Dendritic cell treated with granulocyte-macrophage colony-stimulating factor and Interleukin-4, amounts not matched to agents 40 ng/mL and 50 ng/mL, for 4 days (primary cell): ENCODE results near the gene DNAJB5.
"Not testable (repeated sequence)": the region's sequence is repeated elsewhere in the genome, so short reads cannot be mapped to it uniquely, and the experiment has no call there.

Experiments
- H3K27ac Mint-ChIP-seq: one replicate; pipeline ENCODE4 v1.8.0; 2022; ENCODE audit warnings: mild to moderate bottlenecking, mixed read lengths
- H3K27me3 Mint-ChIP-seq: one replicate; pipeline ENCODE4 v1.8.0; 2022; ENCODE audit warnings: mild to moderate bottlenecking, mixed read lengths
- H3K36me3 Mint-ChIP-seq: one replicate; pipeline ENCODE4 v1.8.0; 2022; ENCODE audit warnings: low read depth, mixed read lengths
- H3K4me1 Mint-ChIP-seq: one replicate; pipeline ENCODE4 v1.8.0; 2022; ENCODE audit warnings: low read depth, mixed read lengths
- H3K4me3 Mint-ChIP-seq: one replicate; pipeline ENCODE4 v1.8.0; 2022; ENCODE audit warnings: mild to moderate bottlenecking, moderate library complexity, mixed read lengths
- H3K9me3 Mint-ChIP-seq: one replicate; pipeline ENCODE4 v1.8.0; 2022; ENCODE audit warnings: mixed read lengths
- intact Hi-C: fragments of 100-400 bp; cut with micrococcal nuclease; formaldehyde crosslinking; loops from one replicate; pipeline ENCODE4 v1.15.0; 2022

DNAJB5 gene

GRCh38 chr9:34989003-34989945 lies at the start of gene DNAJB5:
TSS of gene DNAJB5 (plus strand) at chr9:34989745. CDS start at chr9:34990631, 886 bp downstream.
- Mint-ChIP-seq H3K27me3 (peaks cover 3% of the 10 kb centered on the region), H3K27ac (peak within 1 kb of the TSS; percentile 83), H3K4me3 (peak within 1 kb of the TSS; percentile 76), H3K4me1 (peaks cover 86% of the 10 kb centered on the region), H3K9me3 (no peaks in the 10 kb centered on the region), H3K36me3 (peaks cover 9% of the 10 kb centered on the region)
- intact Hi-C loops = loop anchor here (1.0 kb wide), 1 partner anchor 83 kb away; the partner anchor contains the start of gene VCP

- H3K36me3 Mint-ChIP-seq, H3K4me3 Mint-ChIP-seq, H3K9me3 Mint-ChIP-seq, H3K27ac Mint-ChIP-seq, H3K27me3 Mint-ChIP-seq, intact Hi-C loops, H3K4me1 Mint-ChIP-seq: not testable (repeated sequence)
Measured at GRCh38 chr9:34939989-34940388, 49.6 kb upstream of the DNAJB5 start.

GRCh38 chr9:34948451-34948850 lies 41.1 kb upstream of the DNAJB5 start:
- no peaks in the 10 kb centered on the region for H3K4me1 Mint-ChIP-seq
- no peaks in the 10 kb centered on the region for H3K36me3 Mint-ChIP-seq
- no peaks in the 10 kb centered on the region for H3K9me3 Mint-ChIP-seq
- intact Hi-C loops = no loop called here
- H3K27ac Mint-ChIP-seq = no peak overlapping the region
- peaks cover 24% of the 10 kb centered on the region for H3K27me3 Mint-ChIP-seq
- H3K4me3 Mint-ChIP-seq = no peak overlapping the region

GRCh38 chr9:34954225-34954624 lies 35.3 kb upstream of the DNAJB5 start:
- Mint-ChIP-seq H3K27me3 (peaks cover 49% of the 10 kb centered on the region), H3K4me3 (no peak overlapping the region)

GRCh38 chr9:34956066-34956465 lies 33.5 kb upstream of the DNAJB5 start:
- H3K36me3 Mint-ChIP-seq, H3K4me1 Mint-ChIP-seq, H3K27ac Mint-ChIP-seq, intact Hi-C loops, H3K4me3 Mint-ChIP-seq, H3K9me3 Mint-ChIP-seq: not testable (repeated sequence)
- peaks cover 58% of the 10 kb centered on the region for H3K27me3 Mint-ChIP-seq

More at GRCh38 chr9:34954225-34954624, 35.3 kb upstream of the DNAJB5 start:
- no peak overlapping the region for H3K27ac Mint-ChIP-seq
- intact Hi-C loops = no loop called here
- H3K36me3 Mint-ChIP-seq = no peaks in the 10 kb centered on the region
- H3K4me1 Mint-ChIP-seq = peaks cover 6% of the 10 kb centered on the region
- H3K9me3 Mint-ChIP-seq = no peaks in the 10 kb centered on the region

GRCh38 chr9:34956648-34957047 lies 32.9 kb upstream of the DNAJB5 start:
- Mint-ChIP-seq H3K9me3 (no peaks in the 10 kb centered on the region), H3K27me3 (peaks cover 59% of the 10 kb centered on the region), H3K4me1 (peaks cover 8% of the 10 kb centered on the region), H3K36me3 (no peaks in the 10 kb centered on the region), H3K27ac (no peak overlapping the region), H3K4me3 (no peak overlapping the region)
- intact Hi-C loops = no loop called here

GRCh38 chr9:34957492-34958410 lies 31.8 kb upstream of the DNAJB5 start, which contains the start of gene PHF24:
TSS of gene PHF24 (plus strand) at chr9:34958285. CDS start at chr9:34971299, 13,014 bp downstream.
- intact Hi-C loops = no loop called here
- peaks cover 59% of the 10 kb centered on the region for H3K27me3 Mint-ChIP-seq
- peaks cover 15% of the 10 kb centered on the region for H3K4me1 Mint-ChIP-seq
- H3K9me3 Mint-ChIP-seq = no peaks in the 10 kb centered on the region
- no peak within 1 kb of the TSS for H3K27ac Mint-ChIP-seq
- peak within 1 kb of the TSS; percentile 59 for H3K4me3 Mint-ChIP-seq
- H3K36me3 Mint-ChIP-seq = no peaks in the 10 kb centered on the region

GRCh38 chr9:34958411-34958982 lies 31.0 kb upstream of the DNAJB5 start:
- peaks cover 66% of the 10 kb centered on the region for H3K27me3 Mint-ChIP-seq
- H3K4me1 Mint-ChIP-seq = peaks cover 15% of the 10 kb centered on the region
- no peaks in the 10 kb centered on the region for H3K9me3 Mint-ChIP-seq
- no peak overlapping the region for H3K27ac Mint-ChIP-seq
- no peaks in the 10 kb centered on the region for H3K36me3 Mint-ChIP-seq
- no peak overlapping the region for H3K4me3 Mint-ChIP-seq
- intact Hi-C loops = no loop called here

GRCh38 chr9:34959461-34959860 lies 30.1 kb upstream of the DNAJB5 start:
- Mint-ChIP-seq H3K9me3 (no peaks in the 10 kb centered on the region), H3K4me3 (no peak overlapping the region), H3K27ac (no peak overlapping the region), H3K4me1 (peaks cover 22% of the 10 kb centered on the region), H3K27me3 (peaks cover 70% of the 10 kb centered on the region), H3K36me3 (no peaks in the 10 kb centered on the region)
- intact Hi-C loops = no loop called here

- peaks cover 71% of the 10 kb centered on the region for H3K27me3 Mint-ChIP-seq
- H3K27ac Mint-ChIP-seq = no peak overlapping the region
- no peaks in the 10 kb centered on the region for H3K36me3 Mint-ChIP-seq
- intact Hi-C loops = no loop called here
- peaks cover 26% of the 10 kb centered on the region for H3K4me1 Mint-ChIP-seq
- H3K4me3 Mint-ChIP-seq = no peak overlapping the region
- no peaks in the 10 kb centered on the region for H3K9me3 Mint-ChIP-seq
Measured at GRCh38 chr9:34961574-34962490, 27.7 kb upstream of the DNAJB5 start.

GRCh38 chr9:34962546-34962945 lies 27.0 kb upstream of the DNAJB5 start:
- peaks cover 26% of the 10 kb centered on the region for H3K4me1 Mint-ChIP-seq
- H3K4me3 Mint-ChIP-seq = no peak overlapping the region
- no peaks in the 10 kb centered on the region for H3K9me3 Mint-ChIP-seq
- peaks cover 75% of the 10 kb centered on the region for H3K27me3 Mint-ChIP-seq
- no peak overlapping the region for H3K27ac Mint-ChIP-seq
- intact Hi-C loops = no loop called here
- no peaks in the 10 kb centered on the region for H3K36me3 Mint-ChIP-seq

- Mint-ChIP-seq H3K9me3 (no peaks in the 10 kb centered on the region), H3K27me3 (peaks cover 73% of the 10 kb centered on the region), H3K27ac (no peak overlapping the region), H3K4me3 (no peak overlapping the region), H3K36me3 (no peaks in the 10 kb centered on the region), H3K4me1 (peaks cover 26% of the 10 kb centered on the region)
- intact Hi-C loops = no loop called here
Measured at GRCh38 chr9:34963552-34963951, 26.0 kb upstream of the DNAJB5 start.

GRCh38 chr9:34964458-34964857 lies 25.1 kb upstream of the DNAJB5 start:
- H3K4me1 Mint-ChIP-seq = peaks cover 20% of the 10 kb centered on the region
- peaks cover 64% of the 10 kb centered on the region for H3K27me3 Mint-ChIP-seq
- H3K36me3 Mint-ChIP-seq = no peaks in the 10 kb centered on the region
- no peak overlapping the region for H3K27ac Mint-ChIP-seq
- intact Hi-C loops = no loop called here
- no peak overlapping the region for H3K4me3 Mint-ChIP-seq
- H3K9me3 Mint-ChIP-seq = no peaks in the 10 kb centered on the region
